Testis (tissue), 3 donors: ENCODE measurements around the gene RAD1. TPM values are rescaled to one million over a fixed set of nuclear protein-coding genes. Genes with fewer than 3 reads are reported as not detected.

Source experiments
- DNase-seq: peaks from one replicate; pipeline ENCODE4 v3.0.0-alpha.2; 2019
- H3K27ac ChIP-seq, 2 donors: fragments of 200-600 bp; sonication (generic); one replicate each; pipeline ENCODE4 v1.5.1; 2019
- H3K27me3 ChIP-seq: fragments of 200-600 bp; sonication (generic); one replicate; pipeline ENCODE4 v1.5.1; 2019
- H3K36me3 ChIP-seq: fragments of 200-600 bp; sonication (generic); one replicate; pipeline ENCODE4 v1.5.1; 2017; ENCODE audit warnings: low read depth; ENCODE audit errors: missing control alignments
- H3K4me1 ChIP-seq: fragments of 200-600 bp; sonication (generic); one replicate; pipeline ENCODE4 v1.5.1; 2019
- H3K4me3 ChIP-seq, 2 donors: fragments of 200-600 bp; sonication (generic); one replicate each; pipeline ENCODE4 v1.5.1; 2017 to 2019
- H3K9me3 ChIP-seq: fragments of 200-600 bp; sonication (generic); one replicate; pipeline ENCODE4 v1.5.1; 2017
- CTCF ChIP-seq, 3 experiments: fragments of 450-650 bp in 2 of 3; fragments of 200-600 bp in 1 of 3; sonication (generic) in 1 of 3; IDR thresholded peaks; one replicate each; pipeline ENCODE4 v1.5.1; 2016 to 2019; ENCODE audit warnings: antibody characterized with exemption in 3 of 3, mild to moderate bottlenecking in 2 of 3, moderate library complexity in 1 of 3
- POLR2A ChIP-seq: fragments of 450-650 bp; IDR thresholded peaks from one replicate; pipeline ENCODE4 v1.6.1; 2017; ENCODE audit warnings: antibody characterized with exemption, mild to moderate bottlenecking, moderate library complexity
- WGBS, 2 donors: methylation state at CpG; one replicate each; pipeline ENCODE4 v1.1.5; 2018; 5-methylcytosine and 5-hydroxymethylcytosine counted together
- intact Hi-C: fragments of 100-400 bp; cut with DNase I; formaldehyde crosslinking; loops from one replicate; pipeline ENCODE4 v1.15.1; 2023; ENCODE audit warnings: low total_unique reads
- polyA plus RNA-seq: library from polyadenylated mRNA; stranded (reverse); fragments of 350-450 nt; fragmentation: Illumina TruSeq; extraction: RNeasy Lipid Tissue Mini Kit (QIAGEN cat#74804); gene quantifications from one replicate; pipeline ENCODE4 v1.2.3, GENCODE V29; 2014; ENCODE audit warnings: low read depth, low replicate concordance; ENCODE audit not compliant: insufficient read depth
- total RNA-seq, 2 donors: library from RNA; depleted of rRNA; stranded (reverse); fragments of >200 nt; gene quantifications; one replicate each; pipeline ENCODE4 v1.2.3, GENCODE V29; 2016

RAD1 gene
- total and polyA plus RNA-seq, 3 donors from 2014 or later, result 41.4 to 45.7 (median 45.5) TPM

GRCh38 chr5:34919077-34919476 lies 3.8 kb upstream of the RAD1 start:
- 74 to 78% methylated on average over 4 of the region's 4 CpGs for WGBS, 2 donors
- TF ChIP-seq POLR2A, result no peak
- TF ChIP-seq CTCF (IDR thresholded peaks at IDR 0.05), result no peak
- H3K27me3 ChIP-seq, result no peaks in the 10 kb centered on the region
- no peak overlapping the region for H3K27ac ChIP-seq
- intact Hi-C loops, result no loop called here
- no peaks in the 10 kb centered on the region for H3K36me3 ChIP-seq
- no peak for DNase-seq
- no peaks in the 10 kb centered on the region for H3K9me3 ChIP-seq
- no peak overlapping the region for H3K4me3 ChIP-seq
- peaks cover 11% of the 10 kb centered on the region for H3K4me1 ChIP-seq

- intact Hi-C loops, result no loop called here
- H3K9me3 ChIP-seq, result no peaks in the 10 kb centered on the region
- no peak for TF ChIP-seq CTCF (IDR thresholded peaks at IDR 0.05)
- H3K4me3 ChIP-seq, result no peak overlapping the region
- no peaks in the 10 kb centered on the region for H3K27me3 ChIP-seq
- peaks cover 16% of the 10 kb centered on the region for H3K4me1 ChIP-seq
- H3K36me3 ChIP-seq, result no peaks in the 10 kb centered on the region
- no peak overlapping the region for H3K27ac ChIP-seq
- WGBS, 2 donors, result 70 to 74% methylated on average over 4 of the region's 4 CpGs
- no peak for DNase-seq
Measured at GRCh38 chr5:34918025-34918424, 2.7 kb upstream of the RAD1 start.

- peaks cover 16% of the 10 kb centered on the region for H3K4me1 ChIP-seq
- H3K36me3 ChIP-seq, result no peaks in the 10 kb centered on the region
- intact Hi-C loops, result no loop called here
- no peak overlapping the region for H3K27ac ChIP-seq
- WGBS, 2 donors, result 18 to 19% methylated on average over 6 of the region's 6 CpGs
- no peak for TF ChIP-seq POLR2A
- TF ChIP-seq CTCF (IDR thresholded peaks at IDR 0.05), result no peak
- H3K4me3 ChIP-seq, result peak overlapping the region; percentile 93 to 98
- no peaks in the 10 kb centered on the region for H3K27me3 ChIP-seq
- H3K9me3 ChIP-seq, result no peaks in the 10 kb centered on the region
- no peak for DNase-seq
Measured at GRCh38 chr5:34916518-34916917, 1.2 kb upstream of the RAD1 start.

GRCh38 chr5:34915856-34916192 lies 520 bp upstream of the RAD1 start:
- DNase-seq, result no peak
- Histone ChIP-seq H3K36me3 (no peaks in the 10 kb centered on the region), H3K9me3 (no peaks in the 10 kb centered on the region), H3K4me3 (peak overlapping the region; percentile 93 to 98), H3K4me1 (peaks cover 16% of the 10 kb centered on the region), H3K27ac (peak overlapping the region; percentile 60 to 90), H3K27me3 (no peaks in the 10 kb centered on the region)
- no peak for TF ChIP-seq POLR2A
- no peak for TF ChIP-seq CTCF (IDR thresholded peaks at IDR 0.05)
- intact Hi-C loops, result no loop called here
- WGBS, 2 donors, result 0 to 1% methylated on average over 20 of the region's 20 CpGs

- intact Hi-C loops, result no loop called here
- peak overlapping the region; percentile 93 to 98 for H3K4me3 ChIP-seq
- TF ChIP-seq CTCF (IDR thresholded peaks at IDR 0.05), result no peak
- TF ChIP-seq POLR2A, result no peak
- H3K27me3 ChIP-seq, result no peaks in the 10 kb centered on the region
- peak overlapping the region; percentile 60 to 90 for H3K27ac ChIP-seq
- peak; percentile 35 for DNase-seq
- WGBS, 2 donors, result 2 to 3% methylated on average over 16 to 20 of the region's 20 CpGs
- peaks cover 16% of the 10 kb centered on the region for H3K4me1 ChIP-seq
- no peaks in the 10 kb centered on the region for H3K36me3 ChIP-seq
- no peaks in the 10 kb centered on the region for H3K9me3 ChIP-seq
Measured at GRCh38 chr5:34914671-34915138, 599 bp downstream of the RAD1 start.
